Measurements from ENCODE around the gene DNAJB2. TPM values are rescaled to one million over a fixed set of nuclear protein-coding genes. Genes with fewer than 3 reads are reported as not detected.
"Not testable (repeated sequence)": the region's sequence is repeated elsewhere in the genome, so short reads cannot be mapped to it uniquely, and the experiment has no call there.

The DNAJB2 gene
- total RNA-seq, 1 donor from 2014 or later: 34.0 TPM

- intact Hi-C loops (cut with micrococcal nuclease): no loop called here
Observed at GRCh38 chr2:219282943-219283581, 3.9 kb downstream of the DNAJB2 start.

- intact Hi-C loops (cut with micrococcal nuclease): no loop called here
Observed at GRCh38 chr2:219284501-219285372, 5.6 kb downstream of the DNAJB2 start.

- intact Hi-C loops (cut with micrococcal nuclease): no loop called here
Observed at GRCh38 chr2:219285373-219285735, 6.2 kb downstream of the DNAJB2 start.

GRCh38 chr2:219285894-219286425 lies 6.8 kb downstream of the DNAJB2 start:
- intact Hi-C loops (cut with micrococcal nuclease): no loop called here

- intact Hi-C loops (cut with micrococcal nuclease): no loop called here
Observed at GRCh38 chr2:219286436-219287115, 7.4 kb downstream of the DNAJB2 start.

- intact Hi-C loops (cut with micrococcal nuclease): not testable (repeated sequence)
Observed at GRCh38 chr2:219287116-219287440, 7.9 kb downstream of the DNAJB2 start.

- intact Hi-C loops (cut with micrococcal nuclease): no loop called here
Observed at GRCh38 chr2:219287580-219288265, 8.6 kb downstream of the DNAJB2 start.

- intact Hi-C loops (cut with micrococcal nuclease): no loop called here
Observed at GRCh38 chr2:219289195-219289536, 10.0 kb downstream of the DNAJB2 start.

GRCh38 chr2:219289537-219290361 lies 10.6 kb downstream of the DNAJB2 start:
- intact Hi-C loops (cut with micrococcal nuclease): no loop called here

- intact Hi-C loops (cut with micrococcal nuclease): no loop called here
Observed at GRCh38 chr2:219290381-219291171, 11.4 kb downstream of the DNAJB2 start.

- intact Hi-C loops (cut with micrococcal nuclease): no loop called here
Observed at GRCh38 chr2:219291394-219291793, 12.2 kb downstream of the DNAJB2 start.

GRCh38 chr2:219291910-219292490 lies 12.8 kb downstream of the DNAJB2 start:
- intact Hi-C loops (cut with micrococcal nuclease): no loop called here

GRCh38 chr2:219292616-219293015 lies 13.4 kb downstream of the DNAJB2 start:
- intact Hi-C loops (cut with micrococcal nuclease): no loop called here

- intact Hi-C loops (cut with micrococcal nuclease): loop anchor here (1.0 kb wide), 3 partner anchors 40 to 87 kb away; partner anchors contain the start of genes GLB1L, STK16, TUBA4A and TUBA4B
Observed at GRCh38 chr2:219293736-219294231, 14.6 kb downstream of the DNAJB2 start.

- intact Hi-C loops (cut with micrococcal nuclease): loop anchor here (1.0 to 5.0 kb wide), 7 partner anchors 15 to 117 kb away; partner anchors contain the start of genes ANKZF1, ATG9A, CNPPD1 and DNAJB2
Observed at GRCh38 chr2:219294356-219295351, 15.5 kb downstream of the DNAJB2 start.

GRCh38 chr2:219296142-219296541 lies 17.0 kb downstream of the DNAJB2 start:
- intact Hi-C loops (cut with micrococcal nuclease): loop anchor here (5.0 kb wide), 2 partner anchors 91 to 119 kb away; partner anchors contain the start of genes CNPPD1, DNPEP and RETREG2

GRCh38 chr2:219296631-219297391 lies 17.6 kb downstream of the DNAJB2 start:
- intact Hi-C loops (cut with micrococcal nuclease): loop anchor here (5.0 kb wide), 2 partner anchors 90 to 120 kb away; partner anchors contain the start of genes CNPPD1, DNPEP and RETREG2

Data from T-helper 2 cell treated with Interferon-gamma antibody and Interleukin-4, amounts not matched to agents 100 ng/mL and 5 ng/mL, for 36 hours (primary cell).